H1 (cell line): ENCODE measurements around the gene RICTOR. TPM values are rescaled to one million over a fixed set of nuclear protein-coding genes. Genes with fewer than 3 reads are reported as not detected.

Experiments
- E2F6 ChIP-seq: IDR thresholded peaks from 2 replicates; pipeline ENCODE4 v1.6.1; 2012; ENCODE audit warnings: inconsistent platforms
- GABPA ChIP-seq: IDR thresholded peaks from 2 replicates; pipeline ENCODE4 v1.6.1; 2011; ENCODE audit warnings: mild to moderate bottlenecking, low read length, moderate library complexity, borderline replicate concordance; ENCODE audit not compliant: insufficient read depth
- KDM1A ChIP-seq: fragments of 200-600, 300-600 bp; sonication (generic); IDR thresholded peaks from 2 replicates; pipeline ENCODE4 v1.7.1; 2016; ENCODE audit warnings: mild to moderate bottlenecking, low read length, borderline replicate concordance
- polyA plus RNA-seq, 7 experiments: library from polyadenylated mRNA; depleted of rRNA in 3 of 7; stranded (reverse) in 5 of 7; unstranded in 2 of 7; fragments of >200 nt in 5 of 7; fragments of 200-250 nt in 2 of 7; gene quantifications; 1 replicate in 5 of 7; 2 replicates in 1 of 7; 4 replicates in 1 of 7; pipeline versions ENCODE4 v1.2.1 to v1.2.3, GENCODE V29; 2011 to 2013; ENCODE audit warnings: missing spikeins in 2 of 7, mixed read lengths in 2 of 7
- total RNA-seq: library from RNA; stranded (reverse); fragmentation: NEBNext Ultra II Directional; extraction: Animal tissue kit (Norgen Biotek cat#: 25700); gene quantifications from 2 replicates; pipeline ENCODE4 v1.2.1, GENCODE V29; 2021

RICTOR gene
- total and polyA plus RNA-seq, 2 of the 8 experiments (the other 6 are each of a cell fraction or from before 2014, with no cell fraction given) = 4.3 to 26.6 TPM

GRCh38 chr5:38938424-38938823 lies 135.8 kb downstream of the RICTOR start (continued):
- no peak for TF ChIP-seq GABPA
- TF ChIP-seq E2F6 = no peak
- TF ChIP-seq KDM1A = no peak
